CD14-positive monocyte (primary cell): ENCODE measurements around the gene BAD. TPM values are rescaled to one million over a fixed set of nuclear protein-coding genes. Genes with fewer than 3 reads are reported as not detected.

Experiments used
- DNase-seq, 3 donors: peaks; one replicate each; pipeline ENCODE4 v3.0.0-alpha.2; 2011 to 2022
- H2AFZ ChIP-seq: 2 replicates; pipeline ENCODE4 v1.6.0; 2012; ENCODE audit warnings: mild to moderate bottlenecking, low read depth, low read length, inconsistent platforms; ENCODE audit not compliant: insufficient read depth, poor library complexity, severe bottlenecking
- H3K27ac ChIP-seq, 2 donors: 1 replicate in 1 of 2; 2 replicates in 1 of 2; pipeline ENCODE4 v1.5.1; 2012 to 2013; ENCODE audit warnings: low read length in 2 of 2, control low read depth in 1 of 2, inconsistent platforms in 1 of 2, low read depth in 1 of 2, mild to moderate bottlenecking in 1 of 2
- H3K27me3 ChIP-seq, 2 donors: one replicate each; pipeline versions ENCODE4 v1.6.0 to v1.6.1; 2011 to 2013; ENCODE audit warnings: low read length in 2 of 2; ENCODE audit not compliant: control insufficient read depth in 2 of 2, insufficient read depth in 2 of 2
- H3K36me3 ChIP-seq, 2 donors: replicated peaks in 1 of 2; 1 replicate in 1 of 2; 2 replicates in 1 of 2; pipeline versions ENCODE4 v1.5.1 to v1.6.1; 2012 to 2013; ENCODE audit warnings: low read length in 2 of 2, control low read depth in 1 of 2, inconsistent platforms in 1 of 2, mild to moderate bottlenecking in 1 of 2; ENCODE audit not compliant: insufficient read depth in 2 of 2, control insufficient read depth in 1 of 2
- H3K4me1 ChIP-seq, 2 donors: 1 replicate in 1 of 2; 2 replicates in 1 of 2; pipeline versions ENCODE4 v1.5.1 to v1.6.1; 2012 to 2013; ENCODE audit warnings: low read length in 2 of 2, control low read depth in 1 of 2, inconsistent platforms in 1 of 2, mild to moderate bottlenecking in 1 of 2, moderate library complexity in 1 of 2; ENCODE audit not compliant: insufficient read depth in 2 of 2, control insufficient read depth in 1 of 2
- H3K4me2 ChIP-seq: replicated peaks from 2 replicates; pipeline ENCODE3; 2012; ENCODE audit warnings: low read length, moderate library complexity, mild to moderate bottlenecking; ENCODE audit not compliant: poor library complexity, severe bottlenecking; ENCODE audit errors: extremely low read depth
- H3K4me3 ChIP-seq, 3 experiments: fragments of 200-600 bp in 1 of 3; sonication (generic) in 1 of 3; replicated peaks in 1 of 3; 1 replicate in 2 of 3; 2 replicates in 1 of 3; pipeline ENCODE4 v1.5.1; 2011 to 2013; ENCODE audit warnings: low read length in 3 of 3, mild to moderate bottlenecking in 3 of 3, control low read depth in 2 of 3, low read depth in 2 of 3, inconsistent platforms in 1 of 3, moderate library complexity in 1 of 3
- H3K79me2 ChIP-seq: 2 replicates; pipeline ENCODE4 v1.6.0; 2012; ENCODE audit warnings: mild to moderate bottlenecking, control low read depth, inconsistent platforms, low read length, moderate library complexity; ENCODE audit not compliant: insufficient read depth
- H3K9ac ChIP-seq: 2 replicates; pipeline ENCODE4 v1.6.0; 2017; ENCODE audit warnings: low read length, mild to moderate bottlenecking; ENCODE audit not compliant: insufficient read depth, poor library complexity, severe bottlenecking
- H3K9me3 ChIP-seq, 2 donors: replicated peaks in 1 of 2; 1 replicate in 1 of 2; 2 replicates in 1 of 2; pipeline versions ENCODE4 v1.5.1 to v1.6.1; 2012 to 2013; ENCODE audit warnings: low read length in 2 of 2, control low read depth in 1 of 2; ENCODE audit not compliant: control insufficient read depth in 1 of 2, insufficient read depth in 1 of 2
- H4K20me1 ChIP-seq: 2 replicates; pipeline ENCODE4 v1.6.0; 2012; ENCODE audit warnings: mild to moderate bottlenecking, low read length, control low read depth, moderate library complexity; ENCODE audit not compliant: insufficient read depth
- H3K27ac Mint-ChIP-seq, 7 donors: one replicate each; pipeline ENCODE4 v1.8.0; 2020; ENCODE audit warnings: mild to moderate bottlenecking in 7 of 7, mixed read lengths in 7 of 7, moderate library complexity in 6 of 7, inconsistent platforms in 2 of 7
- H3K27me3 Mint-ChIP-seq, 3 donors: one replicate each; pipeline ENCODE4 v1.8.0; 2021 to 2022; ENCODE audit warnings: low read depth in 3 of 3, mild to moderate bottlenecking in 3 of 3, mixed read lengths in 3 of 3, moderate library complexity in 3 of 3, inconsistent platforms in 1 of 3
- H3K36me3 Mint-ChIP-seq, 2 donors: one replicate each; pipeline ENCODE4 v1.8.0; 2020; ENCODE audit warnings: mixed read lengths in 2 of 2, inconsistent platforms in 1 of 2, mild to moderate bottlenecking in 1 of 2
- H3K4me1 Mint-ChIP-seq: one replicate; pipeline ENCODE4 v1.8.0; 2020; ENCODE audit warnings: mild to moderate bottlenecking, mixed read lengths
- H3K4me3 Mint-ChIP-seq, 2 donors: one replicate each; pipeline ENCODE4 v1.8.0; 2020; ENCODE audit warnings: mild to moderate bottlenecking in 2 of 2, mixed read lengths in 2 of 2, moderate library complexity in 1 of 2
- H3K9me3 Mint-ChIP-seq, 7 donors: one replicate each; pipeline ENCODE4 v1.8.0; 2020 to 2022; ENCODE audit warnings: mixed read lengths in 7 of 7, mild to moderate bottlenecking in 6 of 7, moderate library complexity in 6 of 7, inconsistent platforms in 2 of 7
- CTCF ChIP-seq: fragments of 200-600 bp; IDR thresholded peaks from one replicate; pipeline ENCODE4 v1.8.0; 2022; ENCODE audit warnings: antibody characterized with exemption, mild to moderate bottlenecking
- WGBS: methylation state at CpG from one replicate; pipeline ENCODE4 v1.1.5; 2013; ENCODE audit warnings: missing lambda C conversion rate; ENCODE audit not compliant: insufficient coverage; 5-methylcytosine and 5-hydroxymethylcytosine counted together
- intact Hi-C, 2 donors: fragments of 100-400 bp; cut with micrococcal nuclease; formaldehyde crosslinking; loops; one replicate each; pipeline versions ENCODE4 v1.15.0 to v1.15.1; 2023
- polyA plus RNA-seq, 3 donors: library from polyadenylated mRNA; depleted of rRNA in 1 of 3; unstranded in 2 of 3; stranded (reverse) in 1 of 3; fragments of 300-500 nt in 2 of 3; fragments of >200 nt in 1 of 3; fragmentation: Illumina TruSeq in 2 of 3; gene quantifications; 1 replicate in 2 of 3; 2 replicates in 1 of 3; pipeline ENCODE4 v1.2.3, GENCODE V29; 2012 to 2021

Gene BAD
- polyA plus RNA-seq, 3 donors: 21.1 to 63.2 (median 48.7) TPM

GRCh38 chr11:64285885-64286800 lies 1.7 kb upstream of the BAD start:
- H3K36me3 ChIP-seq: no peaks in the 10 kb centered on the region
- H3K4me2 ChIP-seq: peak overlapping the region; percentile 81
- peak overlapping the region; percentile 65 to 66 for H3K4me3 Mint-ChIP-seq
- H3K36me3 Mint-ChIP-seq: peaks cover 14 to 19% of the 10 kb centered on the region in 2 donors
- DNase-seq: no peak
- H3K27me3 Mint-ChIP-seq: peaks cover 18 to 29% (median 19%) of the 10 kb centered on the region in 3 donors
- TF ChIP-seq CTCF: no peak
- peak overlapping the region; percentile 32 to 98 (median 81) for H3K4me3 ChIP-seq
- H3K27me3 ChIP-seq: peaks cover 10 to 14% of the 10 kb centered on the region in 2 donors
- no peaks in the 10 kb centered on the region for H4K20me1 ChIP-seq
- peak overlapping the region; percentile 79 for H3K9ac ChIP-seq
- peaks cover 5% of the 10 kb centered on the region for H3K79me2 ChIP-seq
- peaks cover 2 to 5% of the 10 kb centered on the region in 2 donors for H3K9me3 ChIP-seq
- H3K9me3 Mint-ChIP-seq: peaks cover 0 to 3% (median 2%) of the 10 kb centered on the region in 7 donors
- H3K27ac Mint-ChIP-seq: peak overlapping the region in 3 of 7 donors; percentile 25 to 54 (median 36)
- peaks cover 20 to 24% of the 10 kb centered on the region in 2 donors for H3K4me1 ChIP-seq
- WGBS: 51% methylated on average over 21 of the region's 40 CpGs
- peak overlapping the region; percentile 84 for H2AFZ ChIP-seq
- intact Hi-C loops: loop anchor here in 1 of 2 donors (2.0 to 5.0 kb wide), 3 partner anchors 15 to 34 kb away; partner anchors contain the start of genes CATSPERZ and PLCB3
- peaks cover 23% of the 10 kb centered on the region for H3K4me1 Mint-ChIP-seq
- H3K27ac ChIP-seq: peak overlapping the region in 1 of 2 donors; percentile 91
